Endothelial cell of umbilical vein (primary cell): ENCODE data around the gene CYB5D1.

Source experiments
- EZH2 ChIP-seq: IDR thresholded peaks from 2 replicates; pipeline ENCODE4 v1.6.1; 2012; ENCODE audit warnings: borderline replicate concordance, low read depth, mild to moderate bottlenecking, moderate library complexity, low read length, inconsistent platforms; ENCODE audit not compliant: severe bottlenecking
- FOS ChIP-seq: IDR thresholded peaks from 2 replicates; pipeline ENCODE4 v1.6.1; 2011; ENCODE audit warnings: mild to moderate bottlenecking, low read length, moderate library complexity, borderline replicate concordance; ENCODE audit not compliant: insufficient read depth
- MAX ChIP-seq: IDR thresholded peaks from 2 replicates; pipeline ENCODE4 v1.6.1; 2011; ENCODE audit not compliant: insufficient read depth, insufficient read length
- MYC ChIP-seq: IDR thresholded peaks from one replicate; pipeline ENCODE4 v1.6.1; 2011; ENCODE audit warnings: mild to moderate bottlenecking, low read depth, low read length
- POLR2A ChIP-seq: IDR thresholded peaks from 2 replicates; pipeline ENCODE4 v1.6.1; 2012; ENCODE audit warnings: low read depth, mild to moderate bottlenecking, control low read depth, low read length
- POLR2AphosphoS5 ChIP-seq: IDR thresholded peaks from 2 replicates; pipeline ENCODE4 v1.6.1; 2012; ENCODE audit warnings: low read depth, mild to moderate bottlenecking, control low read depth, low read length, moderate library complexity; ENCODE audit not compliant: insufficient read depth
- TF ChIP-seq, protein P1 (sequence below), 2 donors: IDR thresholded peaks; 1 replicate in 1 of 2; 2 replicates in 1 of 2; pipeline ENCODE4 v1.5.1; 2011; ENCODE audit warnings: low read length in 2 of 2, mild to moderate bottlenecking in 2 of 2, moderate library complexity in 2 of 2, control low read depth in 1 of 2, inconsistent platforms in 1 of 2, low read depth in 1 of 2; ENCODE audit not compliant: insufficient read depth in 1 of 2; ENCODE audit errors: extremely low read depth in 1 of 2

DNA sequence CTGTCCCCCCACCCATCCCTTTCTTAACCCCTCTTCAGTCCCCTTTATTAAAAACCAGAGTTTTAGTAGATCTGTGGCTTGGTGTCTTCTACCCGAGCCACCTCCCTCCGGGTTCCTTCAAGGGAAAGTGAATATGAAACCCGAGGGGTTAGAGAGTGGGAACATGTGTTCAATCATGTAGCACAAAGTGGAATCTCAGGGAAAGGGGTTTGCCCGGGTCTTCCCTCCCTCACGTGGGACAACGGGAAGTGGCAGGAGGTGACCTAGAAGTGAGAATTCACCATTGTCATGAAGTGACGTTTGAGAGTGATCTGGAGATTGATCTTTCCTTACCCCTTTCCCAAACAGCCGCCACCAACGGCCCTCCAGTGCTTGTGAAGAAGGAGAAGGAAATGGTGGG lies 53.3 kb downstream of the CYB5D1 start:
- no peak for TF ChIP-seq MYC
- no peak for TF ChIP-seq POLR2AphosphoS5
- no peak for TF ChIP-seq POLR2A
- TF ChIP-seq, protein P1, sequence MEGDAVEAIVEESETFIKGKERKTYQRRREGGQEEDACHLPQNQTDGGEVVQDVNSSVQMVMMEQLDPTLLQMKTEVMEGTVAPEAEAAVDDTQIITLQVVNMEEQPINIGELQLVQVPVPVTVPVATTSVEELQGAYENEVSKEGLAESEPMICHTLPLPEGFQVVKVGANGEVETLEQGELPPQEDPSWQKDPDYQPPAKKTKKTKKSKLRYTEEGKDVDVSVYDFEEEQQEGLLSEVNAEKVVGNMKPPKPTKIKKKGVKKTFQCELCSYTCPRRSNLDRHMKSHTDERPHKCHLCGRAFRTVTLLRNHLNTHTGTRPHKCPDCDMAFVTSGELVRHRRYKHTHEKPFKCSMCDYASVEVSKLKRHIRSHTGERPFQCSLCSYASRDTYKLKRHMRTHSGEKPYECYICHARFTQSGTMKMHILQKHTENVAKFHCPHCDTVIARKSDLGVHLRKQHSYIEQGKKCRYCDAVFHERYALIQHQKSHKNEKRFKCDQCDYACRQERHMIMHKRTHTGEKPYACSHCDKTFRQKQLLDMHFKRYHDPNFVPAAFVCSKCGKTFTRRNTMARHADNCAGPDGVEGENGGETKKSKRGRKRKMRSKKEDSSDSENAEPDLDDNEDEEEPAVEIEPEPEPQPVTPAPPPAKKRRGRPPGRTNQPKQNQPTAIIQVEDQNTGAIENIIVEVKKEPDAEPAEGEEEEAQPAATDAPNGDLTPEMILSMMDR (IDR thresholded peaks at IDR 0.05; ENCODE audit: extremely low read depth in 1 of 2, insufficient read depth in 1 of 2, low read depth in 1 of 2, low read length in 2 of 2): no peak
- no peak for TF ChIP-seq EZH2
- no peak for TF ChIP-seq MAX
- TF ChIP-seq FOS: no peak
